Measurements from ENCODE around the gene KIZ.

The KIZ gene

DNA sequence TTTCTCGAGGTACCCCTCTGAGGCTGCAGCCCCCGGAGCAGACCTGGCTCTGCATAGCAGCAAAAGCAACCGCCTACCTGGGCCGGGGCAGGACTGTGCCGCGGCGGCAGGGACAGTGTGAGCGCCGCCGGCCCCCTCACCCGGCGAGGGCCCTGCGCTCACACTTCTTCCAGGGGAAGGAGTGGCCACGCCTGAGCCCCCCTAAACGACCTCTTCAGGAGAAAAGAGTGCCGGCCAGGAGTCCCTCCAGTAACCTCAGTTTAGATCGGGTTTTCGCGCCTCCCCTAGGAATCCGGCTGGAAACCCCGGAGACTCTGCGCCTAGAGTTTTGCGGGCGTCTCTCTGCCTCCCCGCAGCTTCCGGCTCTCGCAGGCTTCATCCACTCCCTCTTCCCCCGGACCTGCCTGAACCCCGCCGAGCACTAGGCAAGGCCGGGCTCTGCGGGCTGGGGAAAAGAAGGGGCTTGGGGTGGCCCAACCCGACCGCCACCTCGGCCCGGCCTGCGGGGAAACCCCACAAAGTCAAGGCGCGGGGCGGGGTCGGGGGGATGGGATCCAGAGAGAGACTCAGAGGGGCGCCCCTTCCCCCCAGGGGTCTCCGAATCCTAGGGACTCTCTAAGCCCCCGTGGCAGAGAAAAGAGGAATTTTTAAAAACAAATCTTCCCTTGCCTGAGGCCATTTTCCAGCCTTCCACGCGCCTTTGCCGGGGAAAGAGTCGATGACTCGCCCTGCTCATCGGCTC, 20.3 kb upstream of the KIZ start:
- DNase-seq, result no peak

- no peak for DNase-seq
Observed at GRCh38 chr20:21106171-21107017, 19.5 kb upstream of the KIZ start, which contains the start of gene LINC00237. LINC00237 (minus strand) TSS chr20:21106358.

DNA sequence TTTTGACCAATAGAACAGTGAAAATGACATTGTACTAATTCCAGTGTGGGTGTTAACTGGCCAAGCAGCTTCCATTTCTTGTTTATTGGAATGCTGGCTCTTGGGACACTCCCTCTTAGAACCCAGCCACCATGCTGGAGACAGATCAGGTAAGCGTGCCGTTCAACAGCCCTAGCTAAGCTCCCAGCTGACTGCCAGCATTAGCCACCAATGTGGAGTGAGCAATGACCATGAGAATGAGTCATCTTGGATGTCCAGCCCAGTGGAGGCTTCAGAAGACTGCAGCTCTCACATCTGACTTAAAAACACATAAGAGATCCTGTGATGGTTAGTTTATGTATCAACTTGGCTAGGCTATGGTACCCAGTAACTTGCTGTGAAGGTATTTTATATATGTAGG, 16.7 kb upstream of the KIZ start:
- DNase-seq, result no peak

DNA sequence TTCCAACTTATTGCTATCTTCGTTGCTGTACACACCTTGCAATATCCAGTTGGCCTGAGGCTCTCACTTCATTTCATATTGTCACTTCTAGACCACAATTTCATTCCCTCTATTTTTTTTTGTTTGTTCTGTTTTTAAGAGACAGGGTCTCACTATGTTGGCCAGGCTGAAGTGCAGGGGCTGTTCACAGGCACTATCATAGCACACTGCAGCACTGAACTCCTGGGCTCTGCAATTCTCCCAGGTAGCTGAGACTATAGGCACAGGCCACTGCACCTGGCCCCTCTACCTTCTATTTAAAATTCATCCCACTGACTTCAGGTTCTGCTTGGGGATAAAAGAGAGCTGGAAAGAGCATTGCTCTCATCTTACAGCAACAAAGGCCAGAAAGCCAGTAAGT, 15.1 kb upstream of the KIZ start:
- DNase-seq, result no peak

- no peak for DNase-seq
Observed at GRCh38 chr20:21111416-21111815, 14.5 kb upstream of the KIZ start.

DNA sequence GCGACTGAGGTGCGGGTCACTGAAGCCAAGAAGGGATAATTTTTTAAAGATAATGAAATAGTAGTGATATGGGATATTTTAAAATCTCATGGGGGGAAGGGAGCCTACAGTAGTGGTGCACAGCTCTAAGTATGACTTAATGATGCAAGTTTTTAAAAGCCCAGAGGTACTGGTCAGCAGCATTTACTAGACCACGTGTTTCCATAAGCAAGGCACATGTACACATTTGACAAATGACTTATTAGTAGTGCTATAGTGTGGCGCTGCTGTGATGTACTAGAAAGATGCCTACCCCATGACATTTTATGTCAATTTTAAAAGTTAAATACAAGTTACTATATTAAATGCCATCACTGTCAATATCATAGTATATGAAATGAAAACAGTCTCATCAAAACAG, 12.2 kb upstream of the KIZ start:
- DNase-seq, result no peak

- no peak for DNase-seq
Observed at GRCh38 chr20:21114584-21114983, 11.3 kb upstream of the KIZ start.

- no peak for DNase-seq
Observed at GRCh38 chr20:21117521-21117920, 8.4 kb upstream of the KIZ start.

- DNase-seq, result no peak
Observed at GRCh38 chr20:21118138-21118537, 7.7 kb upstream of the KIZ start.

DNA sequence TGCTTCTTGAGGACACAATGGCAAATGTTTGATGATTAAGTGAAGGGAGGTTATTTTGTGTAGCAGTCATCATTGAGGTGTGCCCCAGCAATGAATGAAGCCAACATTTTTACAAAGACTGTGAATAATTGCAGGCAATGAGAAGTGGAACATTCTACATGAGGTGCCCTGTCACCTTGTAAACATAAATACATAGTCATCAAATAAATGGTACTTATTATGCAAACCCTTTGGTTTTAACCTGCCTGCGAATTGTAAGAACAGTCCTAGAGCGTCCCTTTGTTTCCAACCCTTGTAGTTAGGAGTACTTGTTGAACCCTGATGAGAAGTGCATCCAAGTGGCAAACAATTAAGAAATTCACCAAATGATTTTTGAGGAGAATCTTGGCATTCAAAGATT, 7.1 kb upstream of the KIZ start:
- DNase-seq, result no peak

DNA sequence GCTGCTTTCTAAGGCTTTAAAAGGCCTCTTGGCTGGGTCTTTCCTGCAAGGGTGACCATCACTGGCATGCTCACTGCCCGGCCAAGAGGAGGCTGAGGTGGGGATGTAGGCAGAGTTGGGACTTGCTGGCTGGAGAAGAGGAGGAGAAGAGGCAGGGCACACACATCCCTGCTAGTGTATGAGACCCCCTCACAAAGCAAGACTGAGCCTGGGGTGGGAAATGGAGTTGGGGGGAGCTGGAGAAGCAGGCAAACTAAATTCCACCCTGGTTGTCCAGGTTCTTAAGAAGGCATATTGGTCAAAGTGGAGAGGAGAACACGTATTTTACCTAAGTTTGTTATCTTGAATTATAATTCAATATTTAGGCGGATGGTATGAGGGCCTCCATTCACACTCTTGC, 1.7 kb upstream of the KIZ start:
- no peak for DNase-seq

DNA sequence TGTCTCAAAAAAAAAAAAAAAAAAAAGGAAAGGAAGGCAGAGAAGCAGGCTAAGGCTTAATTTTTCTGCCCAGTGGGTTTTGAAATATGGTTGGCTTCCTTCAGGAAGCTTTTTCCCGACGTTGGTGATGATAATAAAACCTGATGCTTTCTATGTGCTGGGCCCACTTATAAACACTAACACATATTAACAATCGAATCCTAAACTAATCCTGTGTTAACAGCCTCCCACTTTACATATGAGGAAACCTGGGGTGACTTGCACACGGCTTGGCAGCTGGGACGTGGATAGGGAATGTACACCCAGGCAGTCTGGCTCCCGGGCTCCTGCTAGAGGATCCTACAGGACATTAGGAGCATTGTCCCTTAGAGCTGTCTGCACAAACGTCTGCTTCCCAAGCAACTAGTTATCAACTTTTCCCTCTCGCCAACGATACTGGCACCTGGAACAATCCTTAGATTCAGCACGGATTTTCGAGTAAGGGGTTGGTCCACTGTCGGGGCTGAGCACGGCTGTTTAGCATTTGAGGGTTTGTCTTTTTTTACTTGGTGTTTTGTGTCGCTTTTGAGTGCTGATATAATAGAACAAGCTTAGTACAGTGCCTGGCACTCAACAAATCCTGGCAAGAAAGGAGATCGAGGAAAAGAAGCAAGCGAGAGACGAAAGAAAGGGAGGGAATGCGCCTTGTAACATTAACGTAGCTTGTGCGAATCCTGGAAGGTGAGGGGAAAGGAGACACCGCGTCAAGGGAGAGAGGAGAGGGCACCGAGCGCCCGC, 622 bp upstream of the KIZ start:
- peak; percentile 64 for DNase-seq

- no peak for DNase-seq
Observed at GRCh38 chr20:21126581-21126870, 644 bp downstream of the KIZ start.

- no peak for DNase-seq
Observed at GRCh38 chr20:21127201-21127981, 1.5 kb downstream of the KIZ start.

GRCh38 chr20:21129861-21130260, 4.0 kb downstream of the KIZ start:
- no peak for DNase-seq

DNA sequence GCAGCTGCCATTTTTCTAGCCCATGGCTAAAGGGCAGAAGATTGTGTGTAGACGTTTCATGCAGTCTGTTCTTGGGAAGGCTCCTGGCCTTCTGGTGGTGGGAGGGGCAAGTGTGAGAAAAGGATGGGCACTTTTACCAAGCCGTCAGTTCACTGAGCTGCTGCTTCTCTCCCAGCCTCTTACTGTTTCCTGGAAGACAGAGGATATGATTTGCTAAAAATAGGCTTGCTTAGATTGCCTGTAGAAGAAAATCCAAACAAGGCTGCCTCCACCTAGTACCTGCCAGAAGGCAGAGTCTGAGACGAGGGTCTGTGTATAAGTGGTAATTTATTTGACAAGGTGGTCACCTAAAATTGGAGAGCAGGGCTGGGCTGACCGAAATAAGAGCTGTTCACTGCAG, 7.5 kb downstream of the KIZ start:
- no peak for DNase-seq

GRCh38 chr20:21133917-21134622, 8.2 kb downstream of the KIZ start:
- DNase-seq, result no peak

GRCh38 chr20:21134883-21135493, 9.1 kb downstream of the KIZ start:
- DNase-seq, result no peak

- DNase-seq, result no peak
Observed at GRCh38 chr20:21136015-21136732, 10.3 kb downstream of the KIZ start.

GRCh38 chr20:21137078-21137477, 11.2 kb downstream of the KIZ start:
- no peak for DNase-seq

Measured in HCEC 1CT (cell line).